GM12878 (cell line): ENCODE measurements around the gene NUB1. TPM values are rescaled to one million over a fixed set of nuclear protein-coding genes. Genes with fewer than 3 reads are reported as not detected.
A peak's percentile ranks its signal among the peaks of the same experiment; 100 is the strongest.

Experiments
- ATAC-seq: fragments of 200-7000 bp; cut with Tn5 transposase; 3 replicates; pipeline ENCODE4 v1.9.1; 2020; ENCODE audit warnings: mild to moderate bottlenecking, moderate library complexity
- BruUV-seq: library from RNA; stranded (reverse); fragments of 400-500 nt; replicated peaks from 2 replicates; lab custom pipeline; 2021; lab: Mats Ljungman, UMichigan
- CTCF ChIA-PET: fragments of 300-600 bp; sonication (Branson Sonifier 250); formaldehyde crosslinking; extraction: SDS; loops from one replicate; lab custom pipeline; 2021; ENCODE audit warnings: inconsistent platforms; lab: Yijun Ruan, JAX
- POLR2A ChIA-PET: fragments of 350-600 bp; formaldehyde crosslinking; extraction: SDS; loops from one replicate; lab custom pipeline; 2021; ENCODE audit warnings: inconsistent platforms; lab: Charles Lee
- RAD21 ChIA-PET: fragments of 300-600 bp; sonication (Branson Sonifier 250); formaldehyde crosslinking; loops from one replicate; lab custom pipeline; 2023; ENCODE audit warnings: antibody characterized with exemption; ENCODE audit not compliant: unreplicated experiment; lab: Charles Lee
- SMC1A ChIA-PET: fragments of 300-600 bp; sonication (Branson Sonifier 250); formaldehyde crosslinking; loops from one replicate; lab custom pipeline; 2023; ENCODE audit not compliant: unreplicated experiment, uncharacterized antibody; lab: Charles Lee
- DNase-seq: peaks from one replicate; pipeline ENCODE4 v3.0.0-alpha.2; 2011; ENCODE audit warnings: low read depth, low spot score
- FAIRE-seq: peaks from 3 replicates; lab custom pipeline; 2011; peaks lifted over from hg19 to GRCh38; lab: Jason Lieb, UNC
- H2AFZ ChIP-seq: 2 replicates; pipeline ENCODE4 v1.6.0; 2011; ENCODE audit warnings: low read depth, low read length, control low read depth; ENCODE audit not compliant: control insufficient read depth
- H3K27ac ChIP-seq: 2 replicates; pipeline ENCODE4 v1.5.1; 2011; ENCODE audit warnings: control low read depth; ENCODE audit not compliant: control insufficient read depth, insufficient read depth
- H3K27me3 ChIP-seq, 2 experiments: replicated peaks in 1 of 2; 2 replicates each; pipeline versions ENCODE4 v1.6.0 to v1.6.1; 2011; ENCODE audit warnings: low read length in 1 of 2; ENCODE audit not compliant: control insufficient read depth in 2 of 2, insufficient read depth in 2 of 2
- H3K36me3 ChIP-seq, 2 experiments: 2 replicates each; pipeline ENCODE4 v1.5.1; 2011; ENCODE audit warnings: low read length in 1 of 2; ENCODE audit not compliant: control insufficient read depth in 2 of 2, insufficient read depth in 2 of 2
- H3K4me1 ChIP-seq: 2 replicates; pipeline ENCODE4 v1.6.1; 2011; ENCODE audit warnings: mild to moderate bottlenecking, low read length, moderate library complexity, mixed read lengths; ENCODE audit not compliant: control insufficient read depth, insufficient read depth
- H3K4me2 ChIP-seq: 2 replicates; pipeline ENCODE4 v1.6.0; 2011; ENCODE audit warnings: control low read depth; ENCODE audit not compliant: control insufficient read depth, insufficient read depth
- H3K4me3 ChIP-seq: fragments of 200-600 bp; sonication (generic); 2 replicates; pipeline ENCODE4 v1.5.1; 2016
- H3K79me2 ChIP-seq: 2 replicates; pipeline ENCODE4 v1.6.0; 2011; ENCODE audit warnings: low read length; ENCODE audit not compliant: control insufficient read depth, insufficient read depth
- H3K9ac ChIP-seq: 2 replicates; pipeline ENCODE4 v1.8.0; 2011; ENCODE audit warnings: low read length, control low read depth, mixed read lengths; ENCODE audit not compliant: control insufficient read depth, insufficient read depth
- H3K9me3 ChIP-seq: replicated peaks from 3 replicates; pipeline ENCODE4 v1.5.1; 2011; ENCODE audit warnings: mild to moderate bottlenecking, low read length; ENCODE audit not compliant: control insufficient read depth, insufficient read depth
- H4K20me1 ChIP-seq: 2 replicates; pipeline ENCODE4 v1.6.0; 2011; ENCODE audit not compliant: control insufficient read depth, insufficient read depth
- CREB1 ChIP-seq: IDR thresholded peaks from 2 replicates; pipeline ENCODE4 v1.6.1; 2012; ENCODE audit warnings: low read depth, mild to moderate bottlenecking, inconsistent platforms
- IKZF1 ChIP-seq: fragments of 450-650 bp; conservative IDR thresholded peaks from 2 replicates; pipeline ENCODE4 v1.6.1; 2017; ENCODE audit warnings: antibody characterized with exemption, mild to moderate bottlenecking
- NBN ChIP-seq: fragments of 450-650 bp; IDR thresholded peaks from 2 replicates; pipeline ENCODE4 v1.6.1; 2016
- NFYA ChIP-seq: IDR thresholded peaks from 2 replicates; pipeline ENCODE4 v1.6.1; 2011; ENCODE audit warnings: low read depth, mild to moderate bottlenecking, low read length, improper control_type of control experiment, borderline replicate concordance
- NR2C2 ChIP-seq: IDR thresholded peaks from 2 replicates; pipeline ENCODE4 v1.6.1; 2011; ENCODE audit warnings: borderline replicate concordance, low read depth; ENCODE audit not compliant: control insufficient read depth, insufficient read length
- SRF ChIP-seq, 2 experiments: IDR thresholded peaks; 2 replicates each; pipeline ENCODE4 v1.6.1; 2011; ENCODE audit warnings: low read depth in 2 of 2, low read length in 2 of 2, mild to moderate bottlenecking in 1 of 2, moderate library complexity in 1 of 2
- USF2 ChIP-seq: IDR thresholded peaks from 2 replicates; pipeline ENCODE4 v1.6.1; 2011; ENCODE audit warnings: low read depth, low read length, improper control_type of control experiment, borderline replicate concordance
- ZBTB33 ChIP-seq: fragments of 450-650 bp; IDR thresholded peaks from 2 replicates; pipeline ENCODE4 v1.6.1; 2017; ENCODE audit warnings: mild to moderate bottlenecking
- WGBS: methylation state at CpG from one replicate; pipeline ENCODE4 v1.1.6; 2016; ENCODE audit warnings: low lambda C conversion rate; ENCODE audit not compliant: insufficient replicate concordance, insufficient coverage; ENCODE audit errors: missing lambda C conversion rate; 5-methylcytosine and 5-hydroxymethylcytosine counted together
- in situ Hi-C: fragments of 300-500 bp; cut with MboI; formaldehyde crosslinking; loops from 9 replicates; pipeline ENCODE4 v1.14.3; 2018; ENCODE audit warnings: mixed read lengths
- intact Hi-C: fragments of 100-400 bp; cut with micrococcal nuclease; formaldehyde crosslinking; loops from one replicate; pipeline ENCODE4 v1.14.2; 2022; ENCODE audit not compliant: unreplicated experiment
- polyA plus RNA-seq, 11 experiments: library from polyadenylated mRNA; depleted of rRNA in 4 of 11; unstranded in 6 of 11; stranded (reverse) in 5 of 11; fragments of >200 nt; fragmentation: Nextera tagmentation in 4 of 11; fragmentation: Illumina TruSeq in 1 of 11; extraction: Ambion mirVana in 4 of 11; extraction: Trizol in 1 of 11; gene quantifications; 1 replicate in 1 of 11; 2 replicates in 10 of 11; pipeline versions ENCODE4 v1.2.1 to v1.2.3, GENCODE V29; 2011 to 2016; ENCODE audit warnings: inconsistent platforms in 2 of 11, missing spikeins in 2 of 11, low read depth in 1 of 11
- total RNA-seq, 4 experiments: library from RNA; depleted of rRNA in 3 of 4; stranded (reverse); fragments of >200 nt in 3 of 4; fragmentation: Illumina TruSeq in 1 of 4; extraction: Trizol in 1 of 4; gene quantifications; 2 replicates each; pipeline versions ENCODE4 v1.2.1 to v1.2.3, GENCODE V29; 2013 to 2021

Gene NUB1
- total and polyA plus RNA-seq, 10 of the 15 experiments (the other 5 are each of a cell fraction or from before 2014, with no cell fraction given), result 24.1 to 102 (median 49.0) TPM

- no peak overlapping the region for H3K4me3 ChIP-seq
- POLR2A ChIA-PET, result no interaction called here
- in situ Hi-C loops (no loop called here), intact Hi-C loops (no loop called here)
- no peak for FAIRE-seq
- RAD21 ChIA-PET, result no interaction called here
- H2AFZ ChIP-seq, result no peak overlapping the region
- CTCF ChIA-PET, result interaction anchor here (1.5 kb wide), 1 partner anchor 21 kb away, joined by 4 read pairs; no protein-coding TSS in a partner anchor
- no peak overlapping the region for H3K4me2 ChIP-seq
- DNase-seq, result no peak
- no peaks in the 10 kb centered on the region for H4K20me1 ChIP-seq
- no peaks in the 10 kb centered on the region for H3K36me3 ChIP-seq
- no peak for TF ChIP-seq CREB1
- TF ChIP-seq USF2, result no peak
- no peak for TF ChIP-seq NFYA
- TF ChIP-seq SRF (IDR thresholded peaks at IDR 0.05; ENCODE audit: low read depth in 2 of 2, low read length in 2 of 2), result no peak
- no peak for TF ChIP-seq ZBTB33
- TF ChIP-seq NR2C2, result no peak
- TF ChIP-seq IKZF1, result no peak
- no peak for TF ChIP-seq NBN
- ATAC-seq, result no peak
- no peaks in the 10 kb centered on the region; the same call in 1 of the 2 replicates for H3K79me2 ChIP-seq
- 88% methylated on average over 2 of the region's 2 CpGs for WGBS
- H3K9ac ChIP-seq, result no peak overlapping the region
- H3K27ac ChIP-seq, result peak overlapping the region; percentile 24; the same call in 1 of the 2 replicates
- BruUV-seq, result no TSS peak
- peaks cover 21% of the 10 kb centered on the region for H3K4me1 ChIP-seq
- peaks cover 5% of the 10 kb centered on the region; the same call in 1 of the 3 replicates for H3K9me3 ChIP-seq
- SMC1A ChIA-PET, result no interaction called here
- H3K27me3 ChIP-seq, result no peaks in the 10 kb centered on the region
These were observed 4.3 kb upstream of the NUB1 start for GRCh38 chr7:151337346-151337745.
